Natural killer cell (primary cell): ENCODE data around the gene MED13L. TPM values are rescaled to one million over a fixed set of nuclear protein-coding genes. Genes with fewer than 3 reads are reported as not detected.

Source experiments
- ATAC-seq, 3 donors: fragments of 150-1000 bp in 2 of 3; fragments of 200-7000 bp in 1 of 3; cut with Tn5 transposase; 1 replicate in 1 of 3; 2 replicates in 2 of 3; pipeline ENCODE4 v1.10.0; 2021; ENCODE audit warnings: mild to moderate bottlenecking in 2 of 3, moderate library complexity in 2 of 3
- DNase-seq, 2 donors: peaks; one replicate each; pipeline versions ENCODE4 v3.0.0 to v3.0.0-alpha.2; 2013 to 2021; ENCODE audit warnings: mixed read lengths in 1 of 2
- H3K27ac ChIP-seq: one replicate; pipeline ENCODE4 v1.5.1; 2013; ENCODE audit warnings: mild to moderate bottlenecking, low read length
- H3K27me3 ChIP-seq: one replicate; pipeline ENCODE4 v1.6.1; 2013; ENCODE audit warnings: low read length; ENCODE audit not compliant: control insufficient read depth, insufficient read depth
- H3K36me3 ChIP-seq: one replicate; pipeline ENCODE4 v1.6.1; 2013; ENCODE audit warnings: low read length; ENCODE audit not compliant: control insufficient read depth, insufficient read depth
- H3K4me1 ChIP-seq: one replicate; pipeline ENCODE4 v1.6.1; 2013; ENCODE audit warnings: low read length; ENCODE audit not compliant: control insufficient read depth, insufficient read depth
- H3K4me3 ChIP-seq: one replicate; pipeline ENCODE4 v1.5.1; 2013; ENCODE audit warnings: low read length
- H3K9me3 ChIP-seq: one replicate; pipeline ENCODE4 v1.6.1; 2013; ENCODE audit warnings: low read length; ENCODE audit not compliant: control insufficient read depth, insufficient read depth
- H3K27ac Mint-ChIP-seq, 2 donors: one replicate each; pipeline ENCODE4 v1.8.0; 2022; ENCODE audit warnings: mild to moderate bottlenecking in 2 of 2, mixed read lengths in 2 of 2, moderate library complexity in 1 of 2
- H3K27me3 Mint-ChIP-seq, 2 donors: one replicate each; pipeline ENCODE4 v1.8.0; 2022; ENCODE audit warnings: low read depth in 2 of 2, mixed read lengths in 2 of 2
- H3K36me3 Mint-ChIP-seq: one replicate; pipeline ENCODE4 v1.8.0; 2022; ENCODE audit warnings: mixed read lengths
- H3K4me1 Mint-ChIP-seq, 2 donors: one replicate each; pipeline ENCODE4 v1.8.0; 2022; ENCODE audit warnings: mixed read lengths in 2 of 2
- H3K4me3 Mint-ChIP-seq: one replicate; pipeline ENCODE4 v1.8.0; 2022; ENCODE audit warnings: mild to moderate bottlenecking, moderate library complexity, mixed read lengths
- H3K9me3 Mint-ChIP-seq, 2 donors: one replicate each; pipeline ENCODE4 v1.8.0; 2022; ENCODE audit warnings: mixed read lengths in 2 of 2
- WGBS: methylation state at CpG from one replicate; pipeline ENCODE4 v1.1.7; 2013; ENCODE audit warnings: missing lambda C conversion rate; ENCODE audit not compliant: insufficient coverage; 5-methylcytosine and 5-hydroxymethylcytosine counted together
- intact Hi-C: fragments of 100-400 bp; cut with micrococcal nuclease; formaldehyde crosslinking; loops from one replicate; pipeline ENCODE4 v1.14.2; 2022
- total RNA-seq, 4 donors: library from RNA; stranded (reverse); fragments of 120-200 nt in 1 of 4; gene quantifications; one replicate each; pipeline versions ENCODE4 v1.2.3 to v1.2.4, GENCODE V29; 2013 to 2022
- TF ChIP-seq, protein P1 (sequence below): fragments of 200-600 bp; IDR thresholded peaks from one replicate; pipeline ENCODE4 v1.8.0; 2022; ENCODE audit warnings: antibody characterized with exemption

Gene MED13L
- total RNA-seq, 3 donors from 2014 or later (not counting 1 experiment from before 2014, with no cell fraction given), result 237 to 316 (median 240) TPM

DNA sequence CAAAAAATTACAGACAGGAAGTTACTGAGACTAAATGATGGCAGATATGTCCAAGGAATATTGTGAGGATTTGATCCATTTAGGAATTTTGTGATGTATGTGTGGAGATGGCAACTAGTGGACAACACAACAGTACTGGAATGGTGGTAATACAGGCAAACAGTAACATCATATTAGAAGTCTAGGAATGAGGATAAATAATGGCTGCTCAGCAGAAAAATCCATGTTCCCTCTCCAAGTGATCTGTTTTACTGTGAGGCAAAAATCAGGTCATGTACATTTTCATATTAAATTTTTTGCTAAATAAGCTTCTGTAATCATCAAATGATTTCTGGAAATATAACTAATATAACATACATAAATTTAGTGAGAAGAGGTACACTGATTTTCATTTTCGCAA, 108.4 kb downstream of the MED13L start:
- DNase-seq (no peak), ATAC-seq (no peak)
- Mint-ChIP-seq H3K4me3 (no peak overlapping the region), H3K36me3 (no peaks in the 10 kb centered on the region), H3K27me3 (no peaks in the 10 kb centered on the region), H3K27ac (no peak overlapping the region), H3K4me1 (peaks cover 49 to 69% of the 10 kb centered on the region in 2 donors), H3K9me3 (no peaks in the 10 kb centered on the region)
- peaks cover 8% of the 10 kb centered on the region for H3K4me1 ChIP-seq
- intact Hi-C loops, result no loop called here
- H3K27ac ChIP-seq, result no peak overlapping the region
- no peak overlapping the region for H3K4me3 ChIP-seq
- H3K9me3 ChIP-seq, result no peaks in the 10 kb centered on the region
- WGBS, result no CpG with 5 or more reads among the region's 1 CpG
- TF ChIP-seq, protein P1, sequence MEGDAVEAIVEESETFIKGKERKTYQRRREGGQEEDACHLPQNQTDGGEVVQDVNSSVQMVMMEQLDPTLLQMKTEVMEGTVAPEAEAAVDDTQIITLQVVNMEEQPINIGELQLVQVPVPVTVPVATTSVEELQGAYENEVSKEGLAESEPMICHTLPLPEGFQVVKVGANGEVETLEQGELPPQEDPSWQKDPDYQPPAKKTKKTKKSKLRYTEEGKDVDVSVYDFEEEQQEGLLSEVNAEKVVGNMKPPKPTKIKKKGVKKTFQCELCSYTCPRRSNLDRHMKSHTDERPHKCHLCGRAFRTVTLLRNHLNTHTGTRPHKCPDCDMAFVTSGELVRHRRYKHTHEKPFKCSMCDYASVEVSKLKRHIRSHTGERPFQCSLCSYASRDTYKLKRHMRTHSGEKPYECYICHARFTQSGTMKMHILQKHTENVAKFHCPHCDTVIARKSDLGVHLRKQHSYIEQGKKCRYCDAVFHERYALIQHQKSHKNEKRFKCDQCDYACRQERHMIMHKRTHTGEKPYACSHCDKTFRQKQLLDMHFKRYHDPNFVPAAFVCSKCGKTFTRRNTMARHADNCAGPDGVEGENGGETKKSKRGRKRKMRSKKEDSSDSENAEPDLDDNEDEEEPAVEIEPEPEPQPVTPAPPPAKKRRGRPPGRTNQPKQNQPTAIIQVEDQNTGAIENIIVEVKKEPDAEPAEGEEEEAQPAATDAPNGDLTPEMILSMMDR, result no peak
- H3K36me3 ChIP-seq, result no peaks in the 10 kb centered on the region
- H3K27me3 ChIP-seq, result no peaks in the 10 kb centered on the region

DNA sequence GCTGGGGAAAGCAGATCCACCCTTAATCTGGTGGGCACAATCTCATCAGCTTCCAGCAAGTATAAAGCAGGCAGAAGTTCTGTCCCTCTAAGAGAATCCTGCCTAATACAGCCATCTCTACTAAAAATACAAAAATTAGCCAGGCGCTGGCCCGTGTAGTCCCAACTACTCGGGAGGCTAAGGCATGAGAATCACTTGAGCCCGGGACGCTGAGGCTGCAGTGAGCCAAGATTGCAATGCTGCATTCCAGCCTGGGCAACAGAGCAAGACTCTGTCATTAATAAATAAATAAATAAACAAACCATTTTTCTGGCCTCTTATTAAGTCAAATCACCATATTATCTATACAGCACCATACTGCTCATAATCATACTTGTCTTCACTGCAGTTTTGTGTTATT, 111.2 kb downstream of the MED13L start:
- DNase-seq (no peak), ATAC-seq (no peak)
- Mint-ChIP-seq H3K9me3 (no peaks in the 10 kb centered on the region), H3K4me1 (peaks cover 42 to 68% of the 10 kb centered on the region in 2 donors), H3K4me3 (no peak overlapping the region), H3K36me3 (no peaks in the 10 kb centered on the region), H3K27me3 (no peaks in the 10 kb centered on the region), H3K27ac (no peak overlapping the region)
- H3K36me3 ChIP-seq, result no peaks in the 10 kb centered on the region
- 97% methylated on average over 5 of the region's 5 CpGs for WGBS
- H3K27ac ChIP-seq, result no peak overlapping the region
- H3K27me3 ChIP-seq, result no peaks in the 10 kb centered on the region
- intact Hi-C loops, result no loop called here
- peaks cover 8% of the 10 kb centered on the region for H3K4me1 ChIP-seq
- TF ChIP-seq, protein P1, result no peak
- no peak overlapping the region for H3K4me3 ChIP-seq
- no peaks in the 10 kb centered on the region for H3K9me3 ChIP-seq

DNA sequence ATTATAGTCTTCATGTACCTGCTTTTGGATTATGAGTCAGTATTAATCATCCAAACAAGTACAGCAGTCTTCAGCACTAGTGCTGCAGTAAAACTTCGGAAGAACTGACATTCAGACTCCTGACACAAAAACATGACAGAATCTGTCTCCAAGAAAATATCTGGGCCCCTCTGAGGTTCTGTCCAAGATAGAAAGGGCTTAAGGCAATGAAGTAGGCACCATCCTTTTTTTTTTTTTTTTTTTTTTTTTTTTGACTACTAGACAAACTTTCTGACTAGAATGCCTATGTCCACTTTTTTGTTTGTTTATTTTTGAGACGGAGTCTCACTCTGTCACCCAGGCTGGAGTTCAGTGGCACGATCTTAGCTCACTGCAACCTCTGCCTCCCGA, 112.5 kb downstream of the MED13L start:
- ATAC-seq (no peak), DNase-seq (no peak)
- Mint-ChIP-seq H3K36me3 (no peaks in the 10 kb centered on the region), H3K9me3 (no peaks in the 10 kb centered on the region), H3K4me1 (peaks cover 45 to 70% of the 10 kb centered on the region in 2 donors), H3K4me3 (no peak overlapping the region), H3K27me3 (no peaks in the 10 kb centered on the region), H3K27ac (peak overlapping the region; percentile 18 to 67)
- intact Hi-C loops, result no loop called here
- WGBS, result 93% methylated on average over 4 of the region's 4 CpGs
- Histone ChIP-seq H3K36me3 (no peaks in the 10 kb centered on the region), H3K9me3 (no peaks in the 10 kb centered on the region), H3K27ac (no peak overlapping the region), H3K27me3 (no peaks in the 10 kb centered on the region), H3K4me1 (peaks cover 8% of the 10 kb centered on the region), H3K4me3 (no peak overlapping the region)
- TF ChIP-seq, protein P1, result no peak
